ENCODE data around the gene PHLDB1. TPM values are rescaled to one million over a fixed set of nuclear protein-coding genes. Genes with fewer than 3 reads are reported as not detected.

PHLDB1 gene
- total RNA-seq, 1 donor from 2014 or later = 35.7 TPM

- Histone ChIP-seq H3K36me3 (no peaks in the 10 kb centered on the region), H3K27ac (no peak overlapping the region), H4K20me1 (ENCODE audit: low read depth) (no peaks in the 10 kb centered on the region), H3K79me2 (ENCODE audit: low read depth) (no peaks in the 10 kb centered on the region), H2AFZ (replicated peaks) (peak overlapping the region; percentile 79), H3K4me1 (peaks cover 15% of the 10 kb centered on the region), H3K9me3 (ENCODE audit: low read depth) (no peaks in the 10 kb centered on the region), H3K4me2 (peak overlapping the region; percentile 62), H3F3A (ENCODE audit: low read depth) (peaks cover 10% of the 10 kb centered on the region), H3K9ac (no peak overlapping the region), H3K4me3 (no peak overlapping the region), H3K27me3 (no peaks in the 10 kb centered on the region)
- Mint-ChIP-seq H3K9me3 (no peaks in the 10 kb centered on the region), H3K4me3 (peak overlapping the region; percentile 0), H3K36me3 (no peaks in the 10 kb centered on the region), H3K27me3 (ENCODE audit: insufficient read depth, low read depth) (peaks cover 4% of the 10 kb centered on the region), H3K27ac (peak overlapping the region; percentile 77), H3K4me1 (peaks cover 21% of the 10 kb centered on the region)
- TF ChIP-seq, protein P1, sequence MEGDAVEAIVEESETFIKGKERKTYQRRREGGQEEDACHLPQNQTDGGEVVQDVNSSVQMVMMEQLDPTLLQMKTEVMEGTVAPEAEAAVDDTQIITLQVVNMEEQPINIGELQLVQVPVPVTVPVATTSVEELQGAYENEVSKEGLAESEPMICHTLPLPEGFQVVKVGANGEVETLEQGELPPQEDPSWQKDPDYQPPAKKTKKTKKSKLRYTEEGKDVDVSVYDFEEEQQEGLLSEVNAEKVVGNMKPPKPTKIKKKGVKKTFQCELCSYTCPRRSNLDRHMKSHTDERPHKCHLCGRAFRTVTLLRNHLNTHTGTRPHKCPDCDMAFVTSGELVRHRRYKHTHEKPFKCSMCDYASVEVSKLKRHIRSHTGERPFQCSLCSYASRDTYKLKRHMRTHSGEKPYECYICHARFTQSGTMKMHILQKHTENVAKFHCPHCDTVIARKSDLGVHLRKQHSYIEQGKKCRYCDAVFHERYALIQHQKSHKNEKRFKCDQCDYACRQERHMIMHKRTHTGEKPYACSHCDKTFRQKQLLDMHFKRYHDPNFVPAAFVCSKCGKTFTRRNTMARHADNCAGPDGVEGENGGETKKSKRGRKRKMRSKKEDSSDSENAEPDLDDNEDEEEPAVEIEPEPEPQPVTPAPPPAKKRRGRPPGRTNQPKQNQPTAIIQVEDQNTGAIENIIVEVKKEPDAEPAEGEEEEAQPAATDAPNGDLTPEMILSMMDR (IDR thresholded peaks at IDR 0.05) = no peak
- TF ChIP-seq EZH2phosphoT487 (IDR thresholded peaks at IDR 0.05) (no peak), EZH2 (IDR thresholded peaks at IDR 0.05) (no peak)
- peak; percentile 39 for DNase-seq (ENCODE audit: low spot score)
Observed at GRCh38 chr11:118705791-118706545, 98.6 kb downstream of the PHLDB1 start.

DNA sequence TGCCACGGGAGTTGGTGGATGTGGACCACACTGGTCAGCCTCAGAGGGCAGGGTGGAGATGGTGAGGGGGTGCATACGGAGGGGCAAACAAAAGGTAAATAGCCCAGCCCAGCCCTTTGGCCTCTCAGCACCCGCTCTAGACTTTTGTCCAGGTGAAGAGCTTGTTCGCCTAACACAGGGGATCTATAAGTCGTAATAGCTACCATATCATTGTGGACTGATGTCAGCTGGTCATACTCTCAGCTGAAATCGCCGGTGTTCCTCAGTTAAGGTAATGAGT, 99.1 kb downstream of the PHLDB1 start:
- Mint-ChIP-seq H3K27ac (peak overlapping the region; percentile 77), H3K36me3 (no peaks in the 10 kb centered on the region), H3K27me3 (ENCODE audit: insufficient read depth, low read depth) (peaks cover 4% of the 10 kb centered on the region), H3K9me3 (no peaks in the 10 kb centered on the region), H3K4me3 (peak overlapping the region; percentile 0), H3K4me1 (peaks cover 21% of the 10 kb centered on the region)
- TF ChIP-seq EZH2phosphoT487 (IDR thresholded peaks at IDR 0.05) (no peak), EZH2 (IDR thresholded peaks at IDR 0.05) (no peak)
- TF ChIP-seq, protein P1 (IDR thresholded peaks at IDR 0.05) = no peak
- Histone ChIP-seq H3K4me2 (no peak overlapping the region), H3K27me3 (no peaks in the 10 kb centered on the region), H3K36me3 (no peaks in the 10 kb centered on the region), H3K9me3 (ENCODE audit: low read depth) (no peaks in the 10 kb centered on the region), H3K27ac (no peak overlapping the region), H2AFZ (replicated peaks) (peak overlapping the region; percentile 79), H3K9ac (no peak overlapping the region), H3K4me1 (peaks cover 15% of the 10 kb centered on the region), H3K4me3 (no peak overlapping the region), H3F3A (ENCODE audit: low read depth) (peaks cover 10% of the 10 kb centered on the region), H3K79me2 (ENCODE audit: low read depth) (no peaks in the 10 kb centered on the region), H4K20me1 (ENCODE audit: low read depth) (no peaks in the 10 kb centered on the region)
- DNase-seq (ENCODE audit: low spot score) = no peak

Small RNAs within 50 kb of the gene (microRNA-seq; reads per million reads assigned to microRNA genes)
- gene MIR6716 = not detected

Small RNAs within 50 kb of the gene (small RNA-seq; reads per million reads assigned to genes)
- gene RNU6-1157P (not detected), gene RNU6-376P (not detected)

Other genes with a start within 250 kb of the PHLDB1 start
- 36.1 and 45.0 TPM in 2 replicates for gene UBE4A, start 248.0 kb upstream of the PHLDB1 start, total RNA-seq (ENCODE audit: low replicate concordance)
- 42.6 and 113 TPM in 2 replicates for gene ATP5MG, start 206.0 kb upstream of the PHLDB1 start, total RNA-seq (ENCODE audit: low replicate concordance)
- gene KMT2A, start 171.1 kb upstream of the PHLDB1 start, total RNA-seq (ENCODE audit: low replicate concordance) = 63.6 and 73.8 TPM in 2 replicates
- gene TTC36, start 80.1 kb upstream of the PHLDB1 start, total RNA-seq (ENCODE audit: low replicate concordance) = 0.62 TPM in 1 of 2 replicates, not detected in the other
- 28.2 and 29.0 TPM in 2 replicates for gene TMEM25, start 76.4 kb upstream of the PHLDB1 start, total RNA-seq (ENCODE audit: low replicate concordance)
- 40.1 and 47.5 TPM in 2 replicates for gene IFT46, start 41.7 kb upstream of the PHLDB1 start, total RNA-seq (ENCODE audit: low replicate concordance)
- 97.8 and 112 TPM in 2 replicates for gene ARCN1, start 35.2 kb upstream of the PHLDB1 start, total RNA-seq (ENCODE audit: low replicate concordance)
- not detected in 2 replicates for gene TREH, start 72.0 kb downstream of the PHLDB1 start, total RNA-seq (ENCODE audit: low replicate concordance)
- 191 and 332 TPM in 2 replicates for gene DDX6, start 183.5 kb downstream of the PHLDB1 start, total RNA-seq (ENCODE audit: low replicate concordance)

Measured in neural progenitor cell (in vitro differentiated cells).